A549 (cell line): Measurements from ENCODE around the gene CA10. TPM values are rescaled to one million over a fixed set of nuclear protein-coding genes. Genes with fewer than 3 reads are reported as not detected.
A peak's percentile ranks its signal among the peaks of the same experiment; 100 is the strongest.

ENCODE experiments used
- ATAC-seq, 2 experiments: fragments of 200-7000 bp in 1 of 2; fragments of >200 bp in 1 of 2; cut with Nextera tagmentation in 1 of 2; cut with Tn5 transposase in 1 of 2; 3 replicates each; pipeline versions ENCODE4 v1.8.0 to v1.9.1; 2018 to 2020; ENCODE audit warnings: mild to moderate bottlenecking in 1 of 2, moderate library complexity in 1 of 2
- CTCF ChIA-PET: fragments of 300-600 bp; sonication (Branson Sonifier 250); formaldehyde crosslinking; extraction: SDS; loops from one replicate; lab custom pipeline; 2021; ENCODE audit warnings: antibody characterized with exemption, inconsistent platforms; lab: Yijun Ruan, JAX
- POLR2A ChIA-PET: fragments of 350-600 bp; formaldehyde crosslinking; extraction: SDS; loops from one replicate; lab custom pipeline; 2021; ENCODE audit warnings: antibody characterized with exemption, inconsistent platforms; lab: Yijun Ruan, JAX
- DNase-seq, 2 experiments: peaks; one replicate each; pipeline versions ENCODE4 v3.0.0 to v3.0.0-alpha.2; 2011 to 2016; ENCODE audit warnings: low read depth in 1 of 2, low spot score in 1 of 2
- FAIRE-seq: peaks from 2 replicates; lab custom pipeline; 2011; peaks lifted over from hg19 to GRCh38; lab: Jason Lieb, UNC
- H3K27ac ChIP-seq, 2 experiments: fragments of >200 bp; sonication (Bioruptor Twin); formaldehyde crosslinking; 3 replicates each; pipeline ENCODE4 v1.5.1; 2016 to 2017
- H3K4me1 ChIP-seq: fragments of >200 bp; sonication (Bioruptor Twin); formaldehyde crosslinking; 3 replicates; pipeline ENCODE4 v1.6.1; 2016
- H3K4me2 ChIP-seq: fragments of >200 bp; sonication (Bioruptor Twin); formaldehyde crosslinking; 3 replicates; pipeline ENCODE4 v1.6.1; 2016
- H3K4me3 ChIP-seq: fragments of >200 bp; sonication (Bioruptor Twin); formaldehyde crosslinking; 3 replicates; pipeline ENCODE4 v1.5.1; 2016
- H3K9me3 ChIP-seq: fragments of >200 bp; sonication (Bioruptor Twin); formaldehyde crosslinking; 3 replicates; pipeline ENCODE4 v1.6.1; 2016
- BHLHE40 ChIP-seq: IDR thresholded peaks from 2 replicates; pipeline ENCODE4 v1.6.1; 2012; ENCODE audit warnings: low read depth, low read length, inconsistent platforms
- CBX8 ChIP-seq: fragments of 200-600 bp; sonication (generic); IDR thresholded peaks from 2 replicates; pipeline ENCODE4 v1.6.1; 2016
- CHD4 ChIP-seq: fragments of 200-600 bp; sonication (generic); IDR thresholded peaks from 2 replicates; pipeline ENCODE4 v1.6.1; 2016; ENCODE audit warnings: antibody characterized with exemption, mild to moderate bottlenecking, borderline replicate concordance
- E2F6 ChIP-seq: IDR thresholded peaks from 2 replicates; pipeline ENCODE4 v1.6.1; 2012; ENCODE audit warnings: low read depth, borderline replicate concordance
- FOSL2 ChIP-seq, 2 experiments: fragments of 450-650 bp in 1 of 2; fragments of >200 bp in 1 of 2; sonication (Bioruptor Twin) in 1 of 2; formaldehyde crosslinking; IDR thresholded peaks; 2 replicates each; pipeline versions ENCODE4 v1.5.0 to v1.6.1; 2016 to 2020; ENCODE audit warnings: mild to moderate bottlenecking in 1 of 2, moderate library complexity in 1 of 2
- GATA3 ChIP-seq: IDR thresholded peaks from 2 replicates; pipeline ENCODE4 v1.6.1; 2012; ENCODE audit warnings: borderline replicate concordance
- HEYL ChIP-seq: fragments of 250-450 bp; sonication (Bioruptor Pico); IDR thresholded peaks from 2 replicates; pipeline ENCODE4 v1.8.0; 2021; ENCODE audit warnings: mild to moderate bottlenecking, moderate library complexity
- HOXB5 ChIP-seq: fragments of 250-450 bp; sonication (Bioruptor Pico); IDR thresholded peaks from 2 replicates; pipeline ENCODE4 v1.5.0; 2020; ENCODE audit warnings: mild to moderate bottlenecking, moderate library complexity
- JUNB ChIP-seq: fragments of >200 bp; sonication (Bioruptor Twin); formaldehyde crosslinking; IDR thresholded peaks from 2 replicates; pipeline ENCODE4 v1.6.1; 2016
- KDM1A ChIP-seq: fragments of 200-600 bp; sonication (generic); IDR thresholded peaks from 2 replicates; pipeline ENCODE4 v1.6.1; 2016; ENCODE audit warnings: low read depth, mild to moderate bottlenecking
- MYC ChIP-seq: IDR thresholded peaks from 2 replicates; pipeline ENCODE4 v1.6.1; 2012; ENCODE audit warnings: mild to moderate bottlenecking, inconsistent platforms, low read length, improper control_type of control experiment, borderline replicate concordance
- NR3C1 ChIP-seq: fragments of >200 bp; sonication (Bioruptor Twin); formaldehyde crosslinking; IDR thresholded peaks from 3 replicates; pipeline ENCODE4 v1.6.1; 2017
- POLR2AphosphoS2 ChIP-seq: conservative IDR thresholded peaks from 2 replicates; pipeline ENCODE4 v1.6.1; 2012; ENCODE audit warnings: low read length, improper control_type of control experiment, inconsistent platforms
- RARB ChIP-seq: fragments of 250-450 bp; sonication (Bioruptor Pico); IDR thresholded peaks from 2 replicates; pipeline ENCODE4 v1.8.0; 2021; ENCODE audit warnings: mild to moderate bottlenecking, moderate library complexity
- REST ChIP-seq: fragments of 200-600 bp; sonication (generic); IDR thresholded peaks from 2 replicates; pipeline ENCODE4 v1.6.1; 2016; ENCODE audit warnings: antibody characterized with exemption, mild to moderate bottlenecking, moderate library complexity
- RFX5 ChIP-seq: fragments of 450-650 bp; IDR thresholded peaks from 2 replicates; pipeline ENCODE4 v1.7.1; 2014; ENCODE audit warnings: antibody characterized with exemption, mild to moderate bottlenecking, moderate library complexity
- SMC3 ChIP-seq: fragments of >200 bp; sonication (Bioruptor Twin); formaldehyde crosslinking; IDR thresholded peaks from 3 replicates; pipeline ENCODE4 v1.6.1; 2018; ENCODE audit warnings: inconsistent platforms
- TFCP2L1 ChIP-seq: fragments of 250-450 bp; sonication (Bioruptor Pico); IDR thresholded peaks from 2 replicates; pipeline ENCODE4 v1.5.0; 2021; ENCODE audit warnings: mild to moderate bottlenecking
- TP53 ChIP-seq: fragments of 250-450 bp; sonication (Bioruptor Pico); IDR thresholded peaks from 2 replicates; pipeline ENCODE4 v1.5.0; 2021; ENCODE audit warnings: mild to moderate bottlenecking, moderate library complexity
- ZC3H11A ChIP-seq: fragments of 450-650 bp; IDR thresholded peaks from 2 replicates; pipeline ENCODE4 v1.6.1; 2014; ENCODE audit warnings: antibody characterized with exemption, mild to moderate bottlenecking
- ZFP36 ChIP-seq: fragments of 450-650 bp; IDR thresholded peaks from 2 replicates; pipeline ENCODE4 v1.6.1; 2014; ENCODE audit warnings: borderline replicate concordance; ENCODE audit not compliant: partially characterized antibody
- ZSCAN20 ChIP-seq: fragments of 250-450 bp; sonication (Bioruptor Pico); IDR thresholded peaks from 2 replicates; pipeline ENCODE4 v1.8.0; 2022; ENCODE audit warnings: mild to moderate bottlenecking, moderate library complexity
- WGBS: methylation state at CpG from one replicate; pipeline ENCODE4 v1.1.6; 2017; ENCODE audit errors: missing lambda C conversion rate; 5-methylcytosine and 5-hydroxymethylcytosine counted together
- polyA plus RNA-seq, 4 experiments: library from polyadenylated mRNA; depleted of rRNA in 3 of 4; stranded (reverse); fragments of >200 nt; fragmentation: RNase III in 1 of 4; extraction: RNeasy Plus Mini Kit Qiagen cat#74134 plus additional on column Dnase treatment in 1 of 4; gene quantifications; 2 replicates in 3 of 4; 3 replicates in 1 of 4; pipeline ENCODE4 v1.2.3, GENCODE V29; 2011 to 2017
- TF ChIP-seq, protein P1 (sequence below): fragments of 450-650 bp; IDR thresholded peaks from 2 replicates; pipeline ENCODE4 v1.6.1; 2014; ENCODE audit warnings: antibody characterized with exemption
- TF ChIP-seq, protein P2 (sequence below): fragments of 250-450 bp; sonication (Bioruptor Pico); IDR thresholded peaks from 2 replicates; pipeline ENCODE4 v1.5.0; 2021; ENCODE audit warnings: mild to moderate bottlenecking, moderate library complexity, borderline replicate concordance

CA10 gene
- polyA plus RNA-seq, 2 of the 4 experiments (the other 2 are of a cell fraction) = not detected

DNA sequence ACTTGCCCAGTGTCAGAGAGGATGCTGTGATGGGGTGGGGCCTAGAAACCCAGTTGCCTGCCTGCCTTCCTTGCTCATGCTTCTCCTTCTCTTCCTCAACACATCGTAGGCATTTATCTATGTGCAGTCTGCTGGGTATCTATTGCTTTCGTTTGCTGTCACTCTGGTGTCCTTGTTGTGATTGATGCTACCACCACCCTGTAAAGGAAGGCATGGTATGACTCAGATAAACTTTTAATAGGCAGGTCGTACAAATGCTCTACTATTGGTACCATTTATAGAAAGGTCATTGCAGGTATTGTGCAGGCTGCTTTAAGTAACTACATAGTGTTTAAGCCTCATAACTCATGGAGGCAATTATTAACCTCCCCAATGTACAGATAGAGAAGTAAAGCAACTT is 529.3 kb downstream of the CA10 start:
- Histone ChIP-seq H3K27ac (no peak overlapping the region), H3K4me3 (no peak overlapping the region), H3K4me1 (no peaks in the 10 kb centered on the region), H3K9me3 (no peaks in the 10 kb centered on the region), H3K4me2 (no peak overlapping the region)
- DNase-seq (no peak), ATAC-seq (peak in 1 of 2 experiments; percentile 19; a peak in 1 of 6 replicates), FAIRE-seq (no peak)
- POLR2A ChIA-PET = no interaction called here
- TF ChIP-seq REST (no peak), BHLHE40 (no peak), ZC3H11A (no peak), RARB (CRISPR knock-in tag) (no peak), ZSCAN20 (no peak), KDM1A (no peak), TFCP2L1 (CRISPR knock-in tag) (no peak), TP53 (CRISPR knock-in tag) (no peak), JUNB (no peak), HOXB5 (no peak), RFX5 (no peak), FOSL2 (IDR thresholded peaks at IDR 0.05) (no peak), FOSL2 (CRISPR knock-in tag; IDR thresholded peaks at IDR 0.05) (no peak), GATA3 (no peak), SMC3 (no peak), NR3C1 (no peak), ZFP36 (no peak), POLR2AphosphoS2 (no peak), HEYL (CRISPR knock-in tag) (no peak)
- TF ChIP-seq, protein P1, sequence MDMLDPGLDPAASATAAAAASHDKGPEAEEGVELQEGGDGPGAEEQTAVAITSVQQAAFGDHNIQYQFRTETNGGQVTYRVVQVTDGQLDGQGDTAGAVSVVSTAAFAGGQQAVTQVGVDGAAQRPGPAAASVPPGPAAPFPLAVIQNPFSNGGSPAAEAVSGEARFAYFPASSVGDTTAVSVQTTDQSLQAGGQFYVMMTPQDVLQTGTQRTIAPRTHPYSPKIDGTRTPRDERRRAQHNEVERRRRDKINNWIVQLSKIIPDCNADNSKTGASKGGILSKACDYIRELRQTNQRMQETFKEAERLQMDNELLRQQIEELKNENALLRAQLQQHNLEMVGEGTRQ = no peak
- TF ChIP-seq, protein P2, sequence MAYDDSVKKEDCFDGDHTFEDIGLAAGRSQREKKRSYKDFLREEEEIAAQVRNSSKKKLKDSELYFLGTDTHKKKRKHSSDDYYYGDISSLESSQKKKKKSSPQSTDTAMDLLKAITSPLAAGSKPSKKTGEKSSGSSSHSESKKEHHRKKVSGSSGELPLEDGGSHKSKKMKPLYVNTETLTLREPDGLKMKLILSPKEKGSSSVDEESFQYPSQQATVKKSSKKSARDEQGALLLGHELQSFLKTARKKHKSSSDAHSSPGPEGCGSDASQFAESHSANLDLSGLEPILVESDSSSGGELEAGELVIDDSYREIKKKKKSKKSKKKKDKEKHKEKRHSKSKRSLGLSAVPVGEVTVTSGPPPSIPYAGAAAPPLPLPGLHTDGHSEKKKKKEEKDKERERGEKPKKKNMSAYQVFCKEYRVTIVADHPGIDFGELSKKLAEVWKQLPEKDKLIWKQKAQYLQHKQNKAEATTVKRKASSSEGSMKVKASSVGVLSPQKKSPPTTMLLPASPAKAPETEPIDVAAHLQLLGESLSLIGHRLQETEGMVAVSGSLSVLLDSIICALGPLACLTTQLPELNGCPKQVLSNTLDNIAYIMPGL (CRISPR knock-in tag) = no peak
- CTCF ChIA-PET = interaction anchor here (2.4 kb wide), 1 partner anchor 11 kb away, joined by 9 read pairs; no protein-coding TSS in a partner anchor
- WGBS = 1% methylated on average over 3 of the region's 3 CpGs

GRCh38 chr17:51627779-51628178 is 530.7 kb downstream of the CA10 start:
- no peak for FAIRE-seq
- H3K9me3 ChIP-seq = no peaks in the 10 kb centered on the region
- WGBS = 0% methylated on average over 1 of the region's 1 CpG
- CTCF ChIA-PET = no interaction called here
- no peaks in the 10 kb centered on the region for H3K4me1 ChIP-seq
- POLR2A ChIA-PET = no interaction called here
- TF ChIP-seq CBX8 (no peak), MYC (no peak), CHD4 (no peak), REST (no peak), E2F6 (no peak), HEYL (CRISPR knock-in tag) (no peak)
- TF ChIP-seq, all 56 proteins: peak for 0
- ATAC-seq (no peak; a peak in 1 of 6 replicates), DNase-seq (no peak)
- H3K4me2 ChIP-seq = no peak overlapping the region
- no peak overlapping the region for H3K4me3 ChIP-seq
- no peak overlapping the region for H3K27ac ChIP-seq
